Osteoblast (primary cell): Measurements from ENCODE around the gene TMIE. TPM values are rescaled to one million over a fixed set of nuclear protein-coding genes. Genes with fewer than 3 reads are reported as not detected.

Source experiments
- DNase-seq: peaks from one replicate; pipeline ENCODE4 v3.0.0; 2011; ENCODE audit warnings: low spot score, mixed read lengths; ENCODE audit not compliant: insufficient read length; ENCODE audit errors: missing footprints
- H2AFZ ChIP-seq: 2 replicates; pipeline ENCODE4 v1.6.0; 2011; ENCODE audit warnings: mild to moderate bottlenecking, low read length
- H3K27ac ChIP-seq: 2 replicates; pipeline ENCODE4 v1.5.1; 2011; ENCODE audit warnings: mild to moderate bottlenecking, low read depth, low read length, moderate library complexity
- H3K27me3 ChIP-seq: 2 replicates; pipeline ENCODE4 v1.6.0; 2012; ENCODE audit warnings: mild to moderate bottlenecking, control low read depth, inconsistent platforms, low read length, moderate library complexity; ENCODE audit not compliant: insufficient read depth
- H3K36me3 ChIP-seq: 2 replicates; pipeline ENCODE4 v1.5.1; 2011; ENCODE audit warnings: mild to moderate bottlenecking, low read length, control low read depth, moderate library complexity; ENCODE audit not compliant: insufficient read depth
- H3K4me1 ChIP-seq: 2 replicates; pipeline ENCODE4 v1.5.1; 2011; ENCODE audit warnings: mild to moderate bottlenecking, low read length, control low read depth, moderate library complexity; ENCODE audit not compliant: insufficient read depth
- H3K4me2 ChIP-seq: 2 replicates; pipeline ENCODE4 v1.6.0; 2011; ENCODE audit warnings: mild to moderate bottlenecking, low read length; ENCODE audit not compliant: insufficient read depth
- H3K4me3 ChIP-seq: fragments of 200-600 bp; sonication (generic); 3 replicates; pipeline ENCODE4 v1.5.1; 2012; ENCODE audit warnings: mild to moderate bottlenecking, low read length, inconsistent platforms; ENCODE audit not compliant: insufficient read depth
- H3K79me2 ChIP-seq: 2 replicates; pipeline ENCODE4 v1.6.0; 2012; ENCODE audit warnings: mild to moderate bottlenecking, low read length, control low read depth, inconsistent platforms; ENCODE audit not compliant: insufficient read depth
- H3K9me3 ChIP-seq: 2 replicates; pipeline ENCODE4 v1.5.1; 2011; ENCODE audit warnings: low read depth, low read length, control low read depth
- H4K20me1 ChIP-seq: 2 replicates; pipeline ENCODE4 v1.6.0; 2012; ENCODE audit warnings: mild to moderate bottlenecking, low read length, control low read depth; ENCODE audit not compliant: insufficient read depth
- total RNA-seq: library from RNA; depleted of rRNA; stranded (reverse); fragments of >200 nt; gene quantifications from 2 replicates; pipeline ENCODE4 v1.2.3, GENCODE V29; 2012
- TF ChIP-seq, protein P1 (sequence below): IDR thresholded peaks from 2 replicates; pipeline ENCODE4 v1.5.1; 2011; ENCODE audit warnings: mild to moderate bottlenecking, low read depth, low read length, moderate library complexity; ENCODE audit errors: extremely low read depth

TMIE gene
- total RNA-seq, 1 donor = under 0.01 TPM

- Histone ChIP-seq H3K36me3 (no peaks in the 10 kb centered on the region), H3K4me3 (no peak overlapping the region), H3K79me2 (no peaks in the 10 kb centered on the region), H3K9me3 (no peaks in the 10 kb centered on the region), H4K20me1 (no peaks in the 10 kb centered on the region), H3K4me2 (no peak overlapping the region), H3K27ac (no peak overlapping the region), H2AFZ (no peak overlapping the region), H3K27me3 (no peaks in the 10 kb centered on the region), H3K4me1 (no peaks in the 10 kb centered on the region)
- TF ChIP-seq, protein P1, sequence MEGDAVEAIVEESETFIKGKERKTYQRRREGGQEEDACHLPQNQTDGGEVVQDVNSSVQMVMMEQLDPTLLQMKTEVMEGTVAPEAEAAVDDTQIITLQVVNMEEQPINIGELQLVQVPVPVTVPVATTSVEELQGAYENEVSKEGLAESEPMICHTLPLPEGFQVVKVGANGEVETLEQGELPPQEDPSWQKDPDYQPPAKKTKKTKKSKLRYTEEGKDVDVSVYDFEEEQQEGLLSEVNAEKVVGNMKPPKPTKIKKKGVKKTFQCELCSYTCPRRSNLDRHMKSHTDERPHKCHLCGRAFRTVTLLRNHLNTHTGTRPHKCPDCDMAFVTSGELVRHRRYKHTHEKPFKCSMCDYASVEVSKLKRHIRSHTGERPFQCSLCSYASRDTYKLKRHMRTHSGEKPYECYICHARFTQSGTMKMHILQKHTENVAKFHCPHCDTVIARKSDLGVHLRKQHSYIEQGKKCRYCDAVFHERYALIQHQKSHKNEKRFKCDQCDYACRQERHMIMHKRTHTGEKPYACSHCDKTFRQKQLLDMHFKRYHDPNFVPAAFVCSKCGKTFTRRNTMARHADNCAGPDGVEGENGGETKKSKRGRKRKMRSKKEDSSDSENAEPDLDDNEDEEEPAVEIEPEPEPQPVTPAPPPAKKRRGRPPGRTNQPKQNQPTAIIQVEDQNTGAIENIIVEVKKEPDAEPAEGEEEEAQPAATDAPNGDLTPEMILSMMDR = no peak
- peak; percentile 76 for DNase-seq
These were observed 9.6 kb downstream of the TMIE start for GRCh38 chr3:46710671-46711295.

GRCh38 chr3:46711305-46711704 lies 10.1 kb downstream of the TMIE start:
- no peak overlapping the region for H3K4me3 ChIP-seq
- H3K79me2 ChIP-seq = no peaks in the 10 kb centered on the region
- no peak overlapping the region for H3K4me2 ChIP-seq
- H3K36me3 ChIP-seq = no peaks in the 10 kb centered on the region
- TF ChIP-seq, protein P1 = no peak
- DNase-seq = peak; percentile 44
- H3K9me3 ChIP-seq = no peaks in the 10 kb centered on the region
- no peak overlapping the region for H2AFZ ChIP-seq
- no peaks in the 10 kb centered on the region for H3K4me1 ChIP-seq
- H3K27me3 ChIP-seq = no peaks in the 10 kb centered on the region
- H3K27ac ChIP-seq = no peak overlapping the region
- no peaks in the 10 kb centered on the region for H4K20me1 ChIP-seq

GRCh38 chr3:46711760-46712159 lies 10.6 kb downstream of the TMIE start:
- Histone ChIP-seq H3K79me2 (no peaks in the 10 kb centered on the region), H3K36me3 (no peaks in the 10 kb centered on the region), H3K4me2 (no peak overlapping the region), H2AFZ (no peak overlapping the region), H3K27me3 (no peaks in the 10 kb centered on the region), H4K20me1 (no peaks in the 10 kb centered on the region), H3K27ac (no peak overlapping the region), H3K9me3 (no peaks in the 10 kb centered on the region), H3K4me3 (no peak overlapping the region), H3K4me1 (no peaks in the 10 kb centered on the region)
- no peak for DNase-seq
- TF ChIP-seq, protein P1 = no peak

GRCh38 chr3:46712191-46713049 lies 11.2 kb downstream of the TMIE start:
- no peak overlapping the region for H3K4me2 ChIP-seq

More at GRCh38 chr3:46712191-46713049, 11.2 kb downstream of the TMIE start:
- DNase-seq = peak; percentile 83
- Histone ChIP-seq H2AFZ (no peak overlapping the region), H3K9me3 (no peaks in the 10 kb centered on the region), H3K4me1 (no peaks in the 10 kb centered on the region), H3K27me3 (no peaks in the 10 kb centered on the region), H3K4me3 (no peak overlapping the region), H3K27ac (no peak overlapping the region), H3K79me2 (no peaks in the 10 kb centered on the region), H3K36me3 (no peaks in the 10 kb centered on the region), H4K20me1 (no peaks in the 10 kb centered on the region)
- TF ChIP-seq, protein P1 = no peak
